T-cell (primary cell): ENCODE measurements around the gene KLK5. TPM values are rescaled to one million over a fixed set of nuclear protein-coding genes. Genes with fewer than 3 reads are reported as not detected.
"Not testable (repeated sequence)": the region's sequence is repeated elsewhere in the genome, so short reads cannot be mapped to it uniquely, and the experiment has no call there.

Experiments used
- ATAC-seq, 4 experiments: fragments of 200-7000 bp in 3 of 4; fragments of 150-1000 bp in 1 of 4; cut with Tn5 transposase; replicated peaks in 1 of 4; 1 replicate in 3 of 4; 2 replicates in 1 of 4; pipeline ENCODE4 v1.10.0; 2021; ENCODE audit warnings: moderate library complexity in 3 of 4, mild to moderate bottlenecking in 2 of 4, moderate number of reproducible peaks in 1 of 4
- CTCF ChIA-PET, 2 donors: fragments of 300-600 bp; sonication (Branson Sonifier 250); formaldehyde crosslinking; loops; one replicate each; lab custom pipeline; 2022; ENCODE audit warnings: antibody characterized with exemption in 2 of 2; lab: Charles Lee
- POLR2A ChIA-PET, 2 donors: fragments of 300-600 bp; sonication (Branson Sonifier 250); formaldehyde crosslinking; loops; one replicate each; lab custom pipeline; 2022; ENCODE audit warnings: antibody characterized with exemption in 2 of 2; lab: Charles Lee
- DNase-seq, 35 experiments: peaks; one replicate each; pipeline versions ENCODE4 v3.0.0 to v3.0.0-alpha.2; 2013 to 2023
- H3K27ac ChIP-seq: one replicate; pipeline ENCODE4 v1.5.1; 2013; ENCODE audit warnings: low read length
- H3K27me3 ChIP-seq, 2 experiments: replicated peaks in 1 of 2; 1 replicate in 1 of 2; 2 replicates in 1 of 2; pipeline versions ENCODE4 v1.6.1 to v1.7.0; 2013; ENCODE audit warnings: low read length in 1 of 2, mixed read lengths in 1 of 2; ENCODE audit not compliant: control insufficient read depth in 2 of 2, insufficient read depth in 2 of 2; ENCODE audit errors: extremely low read depth in 1 of 2
- H3K36me3 ChIP-seq, 2 donors: 1 replicate in 1 of 2; 2 replicates in 1 of 2; pipeline versions ENCODE4 v1.6.1 to v1.7.0; 2013; ENCODE audit warnings: low read length in 1 of 2; ENCODE audit not compliant: control insufficient read depth in 2 of 2, insufficient read depth in 1 of 2; ENCODE audit errors: extremely low read depth in 1 of 2
- H3K4me1 ChIP-seq, 2 experiments: 1 replicate in 1 of 2; 2 replicates in 1 of 2; pipeline versions ENCODE4 v1.6.1 to v1.7.0; 2013; ENCODE audit warnings: low read length in 2 of 2, mixed read lengths in 1 of 2; ENCODE audit not compliant: insufficient read depth in 2 of 2, control insufficient read depth in 1 of 2; ENCODE audit errors: extremely low read depth in 1 of 2
- H3K4me3 ChIP-seq, 2 donors: 1 replicate in 1 of 2; 2 replicates in 1 of 2; pipeline versions ENCODE4 v1.5.1 to v1.7.0; 2013; ENCODE audit warnings: mild to moderate bottlenecking in 2 of 2, low read length in 1 of 2, moderate library complexity in 1 of 2; ENCODE audit not compliant: control insufficient read depth in 1 of 2; ENCODE audit errors: extremely low read depth in 1 of 2
- H3K9me3 ChIP-seq: 2 replicates; pipeline ENCODE4 v1.7.0; 2013
- H3K27ac Mint-ChIP-seq, 2 donors: one replicate each; pipeline ENCODE4 v1.8.0; 2020 to 2021; ENCODE audit warnings: mild to moderate bottlenecking in 2 of 2, mixed read lengths in 2 of 2
- H3K27me3 Mint-ChIP-seq, 2 donors: one replicate each; pipeline ENCODE4 v1.8.0; 2021 to 2022; ENCODE audit warnings: mixed read lengths in 2 of 2
- H3K36me3 Mint-ChIP-seq: one replicate; pipeline ENCODE4 v1.8.0; 2021; ENCODE audit warnings: mixed read lengths
- H3K4me1 Mint-ChIP-seq, 3 donors: one replicate each; pipeline ENCODE4 v1.8.0; 2020 to 2022; ENCODE audit warnings: mixed read lengths in 3 of 3, mild to moderate bottlenecking in 1 of 3
- H3K4me3 Mint-ChIP-seq, 3 donors: one replicate each; pipeline ENCODE4 v1.8.0; 2020 to 2022; ENCODE audit warnings: mild to moderate bottlenecking in 3 of 3, mixed read lengths in 3 of 3, moderate library complexity in 3 of 3
- H3K9me3 Mint-ChIP-seq, 3 donors: one replicate each; pipeline ENCODE4 v1.8.0; 2020 to 2022; ENCODE audit warnings: mixed read lengths in 3 of 3
- WGBS: methylation state at CpG from one replicate; pipeline ENCODE4 v1.1.5; 2013; ENCODE audit warnings: missing lambda C conversion rate; ENCODE audit not compliant: insufficient coverage; 5-methylcytosine and 5-hydroxymethylcytosine counted together
- total RNA-seq, 35 experiments: library from RNA in 6 of 35; stranded (reverse) in 6 of 35; fragments of 120-200 nt in 1 of 35; gene quantifications; one replicate each; pipeline versions ENCODE4 v1.2.1 to v1.2.4 and lab custom pipeline; 2013 to 2026

Gene KLK5
- total RNA-seq, 5 donors from 2014 or later (not counting 1 experiment from before 2014, with no cell fraction given), result not detected

DNA sequence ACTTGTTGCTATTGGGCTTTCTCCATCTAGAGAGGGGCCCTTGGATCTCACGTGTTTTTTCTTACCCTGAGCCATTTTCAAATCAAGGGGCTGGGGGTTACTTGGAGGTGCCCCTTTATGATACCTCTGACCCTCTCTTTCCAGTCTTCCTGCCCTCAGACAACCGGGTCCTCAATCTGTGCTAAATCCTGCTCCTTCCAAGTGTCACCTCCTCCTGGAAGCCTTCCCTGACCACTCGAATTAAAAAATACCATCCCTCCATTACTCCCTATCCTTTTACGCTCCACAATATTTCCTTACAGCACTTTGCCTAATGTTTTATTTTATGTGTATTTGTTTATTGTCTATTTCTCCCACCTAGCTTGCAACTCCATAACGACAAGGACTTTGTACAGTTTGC, 45.2 kb upstream of the KLK5 start:
- ChIA-PET CTCF (no interaction called here), POLR2A (no interaction called here)
- Histone ChIP-seq H3K27ac (no peak overlapping the region), H3K27me3 (peaks cover 0 to 61% of the 10 kb centered on the region in 2 experiments), H3K36me3 (no peaks in the 10 kb centered on the region), H3K4me1 (no peaks in the 10 kb centered on the region), H3K9me3 (no peaks in the 10 kb centered on the region), H3K4me3 (no peak overlapping the region)
- DNase-seq, result no peak
- H3K36me3 Mint-ChIP-seq, result no peaks in the 10 kb centered on the region
- WGBS, result 29% methylated on average over 1 of the region's 5 CpGs
- H3K27ac Mint-ChIP-seq, result no peak overlapping the region
- ATAC-seq, result no peak
- H3K4me1 Mint-ChIP-seq, result peaks cover 0 to 3% (median 0%) of the 10 kb centered on the region in 3 donors
- H3K9me3 Mint-ChIP-seq, result no peaks in the 10 kb centered on the region
- H3K4me3 Mint-ChIP-seq, result no peak overlapping the region
- H3K27me3 Mint-ChIP-seq, result peaks cover 26 to 53% of the 10 kb centered on the region in 2 donors

DNA sequence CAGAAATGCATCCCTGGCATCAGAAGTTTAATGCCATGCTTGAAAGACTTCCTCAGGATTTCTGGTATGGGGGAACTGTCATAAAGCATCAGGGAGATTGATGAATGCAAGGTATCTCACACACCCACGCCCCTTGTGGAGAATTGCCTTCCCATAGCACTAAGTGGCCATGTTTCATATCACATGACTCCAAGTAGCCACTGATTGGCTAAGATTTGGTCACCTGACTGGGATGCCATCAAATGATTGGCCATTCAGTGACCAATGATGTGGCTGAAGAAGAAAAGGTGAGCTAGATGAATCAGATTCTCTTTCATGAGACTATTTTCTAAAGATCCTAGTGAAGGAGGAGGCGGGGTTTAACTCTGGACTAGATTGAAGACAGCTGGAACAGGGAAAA, 41.3 kb upstream of the KLK5 start:
- Histone ChIP-seq H3K9me3 (no peaks in the 10 kb centered on the region), H3K27ac (no peak overlapping the region), H3K27me3 (peaks cover 0 to 26% of the 10 kb centered on the region in 2 experiments), H3K36me3 (no peaks in the 10 kb centered on the region), H3K4me3 (no peak overlapping the region), H3K4me1 (no peaks in the 10 kb centered on the region)
- no peak overlapping the region for H3K27ac Mint-ChIP-seq
- ATAC-seq, result no peak
- no peak overlapping the region for H3K4me3 Mint-ChIP-seq
- no peaks in the 10 kb centered on the region for H3K36me3 Mint-ChIP-seq
- CTCF ChIA-PET, result no interaction called here
- POLR2A ChIA-PET, result no interaction called here
- H3K4me1 Mint-ChIP-seq, result no peaks in the 10 kb centered on the region
- H3K27me3 Mint-ChIP-seq, result peaks cover 34 to 39% of the 10 kb centered on the region in 2 donors
- DNase-seq, result no peak
- H3K9me3 Mint-ChIP-seq, result no peaks in the 10 kb centered on the region
- WGBS, result no CpG with 5 or more reads among the region's 2 CpGs

DNA sequence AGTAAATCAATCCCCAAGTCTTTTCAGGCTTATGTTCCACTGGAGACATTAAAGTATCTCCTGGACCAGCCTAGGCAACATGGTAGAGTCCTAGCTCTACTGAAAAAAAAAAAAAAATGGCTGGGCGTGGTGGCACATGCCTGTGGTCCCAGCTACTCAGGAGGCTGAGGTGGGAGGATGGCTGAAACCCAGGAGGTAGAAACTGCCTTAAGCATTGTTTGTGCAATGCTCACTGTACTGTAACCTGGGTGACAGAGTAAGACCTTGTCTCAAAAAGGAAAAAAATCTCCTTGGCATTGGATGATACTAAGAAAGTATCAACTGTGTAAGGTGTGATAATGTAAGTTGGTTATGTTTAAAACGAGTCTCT, 39.8 kb upstream of the KLK5 start:
- H3K27me3 ChIP-seq, result peaks cover 3 to 18% of the 10 kb centered on the region in 2 experiments
- H3K27ac Mint-ChIP-seq, result no peak overlapping the region
- H3K4me1 ChIP-seq, result no peaks in the 10 kb centered on the region
- H3K36me3 ChIP-seq, result no peaks in the 10 kb centered on the region
- ChIA-PET POLR2A (no interaction called here), CTCF (interaction anchor here in 1 of 2 donors (0.7 kb wide), 1 partner anchor 28 kb away, joined by 8 read pairs; no protein-coding TSS in a partner anchor)
- WGBS, result 0% methylated on average over 1 of the region's 2 CpGs
- H3K27me3 Mint-ChIP-seq, result peaks cover 33 to 39% of the 10 kb centered on the region in 2 donors
- no peaks in the 10 kb centered on the region for H3K4me1 Mint-ChIP-seq
- no peak for DNase-seq
- no peaks in the 10 kb centered on the region for H3K36me3 Mint-ChIP-seq
- no peaks in the 10 kb centered on the region for H3K9me3 Mint-ChIP-seq
- no peak overlapping the region for H3K4me3 Mint-ChIP-seq
- no peak for ATAC-seq
- no peak overlapping the region for H3K4me3 ChIP-seq
- H3K9me3 ChIP-seq, result no peaks in the 10 kb centered on the region
- H3K27ac ChIP-seq, result no peak overlapping the region

DNA sequence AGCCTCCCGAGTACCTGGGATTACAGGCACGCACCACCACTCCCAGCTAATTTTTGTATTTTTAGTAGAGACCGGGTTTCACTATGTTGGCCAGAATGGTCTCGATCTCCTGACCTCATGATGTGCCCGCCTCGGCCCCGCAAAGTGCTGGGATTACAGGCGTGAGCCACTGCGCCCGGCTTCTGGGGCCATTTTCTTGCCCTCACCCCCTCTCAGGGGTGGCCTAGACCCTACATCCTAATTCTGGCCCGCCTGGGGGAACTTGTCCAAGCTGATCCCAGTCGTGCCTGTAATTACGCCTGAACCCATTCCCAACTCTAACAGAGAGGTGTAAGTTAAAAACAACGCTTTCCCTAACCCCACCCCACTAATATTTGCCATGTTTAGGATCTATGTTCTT, 31.6 kb upstream of the KLK5 start:
- H3K36me3 Mint-ChIP-seq, result not testable (repeated sequence)

DNA sequence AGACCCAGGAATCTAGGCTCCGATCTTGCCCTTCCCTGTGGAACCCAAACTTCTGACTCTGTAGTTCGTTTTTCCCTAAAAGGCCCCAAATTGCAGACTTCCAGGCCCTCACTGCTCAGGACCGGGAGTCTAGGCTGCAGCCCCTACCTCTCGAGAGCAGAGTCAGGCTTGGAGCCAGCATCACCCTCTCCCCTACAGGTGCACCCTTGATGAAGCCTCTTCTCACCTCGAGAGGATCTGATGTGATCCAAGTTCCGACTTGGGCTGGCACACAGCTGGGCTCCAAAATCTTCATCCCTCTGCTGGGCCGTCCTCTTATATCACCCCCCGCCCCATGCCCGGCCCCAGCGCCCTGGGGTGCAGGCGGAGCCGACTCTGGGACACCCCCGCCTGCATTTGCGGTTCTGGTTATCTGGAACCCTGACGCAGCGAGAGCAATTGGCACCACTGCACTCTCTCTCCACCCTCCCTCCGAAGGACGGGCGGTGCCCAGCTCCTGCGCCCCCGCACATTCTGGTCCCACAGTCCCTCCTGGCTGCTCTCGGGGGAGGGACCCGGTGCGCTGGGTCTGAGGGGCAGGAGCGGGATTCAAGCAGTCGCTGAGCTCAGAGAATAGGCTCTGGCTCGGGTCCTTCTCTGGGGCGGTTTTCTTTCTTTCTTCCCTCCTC, 30.9 kb upstream of the KLK5 start, which contains the start of gene KLK7:
Gene KLK7 (minus strand): TSS at position 293 of the 668 bp plus-strand sequence. CDS start 1,518 bp downstream, outside the sequence.
- Histone ChIP-seq H3K27ac (no peak within 1 kb of the TSS), H3K36me3 (no peaks in the 10 kb centered on the region), H3K4me1 (no peaks in the 10 kb centered on the region), H3K9me3 (no peaks in the 10 kb centered on the region), H3K27me3 (peaks cover 3 to 43% of the 10 kb centered on the region in 2 experiments), H3K4me3 (no peak within 1 kb of the TSS)
- H3K27ac Mint-ChIP-seq, result no peak within 1 kb of the TSS
- H3K27me3 Mint-ChIP-seq, result peaks cover 41 to 49% of the 10 kb centered on the region in 2 donors
- 17% methylated on average over 21 of the region's 28 CpGs for WGBS
- H3K4me3 Mint-ChIP-seq, result no peak within 1 kb of the TSS
- DNase-seq (no peak), ATAC-seq (no peak)
- no peaks in the 10 kb centered on the region for H3K36me3 Mint-ChIP-seq
- H3K4me1 Mint-ChIP-seq, result no peaks in the 10 kb centered on the region
- no peaks in the 10 kb centered on the region for H3K9me3 Mint-ChIP-seq
- POLR2A ChIA-PET, result no interaction called here
- CTCF ChIA-PET, result no interaction called here

More for the DNA sequence above, 31.6 kb upstream of the KLK5 start:
- DNase-seq, POLR2A ChIA-PET, H3K4me3 ChIP-seq, H3K9me3 ChIP-seq, H3K27ac ChIP-seq, H3K27ac Mint-ChIP-seq, ATAC-seq, H3K36me3 ChIP-seq, CTCF ChIA-PET, H3K4me1 ChIP-seq, H3K4me3 Mint-ChIP-seq, H3K4me1 Mint-ChIP-seq, H3K9me3 Mint-ChIP-seq: not testable (repeated sequence)
- WGBS, result 83% methylated on average over 8 of the region's 14 CpGs
- H3K27me3 Mint-ChIP-seq, result peaks cover 40 to 50% of the 10 kb centered on the region in 2 donors
- peaks cover 3 to 41% of the 10 kb centered on the region in 2 experiments for H3K27me3 ChIP-seq

DNA sequence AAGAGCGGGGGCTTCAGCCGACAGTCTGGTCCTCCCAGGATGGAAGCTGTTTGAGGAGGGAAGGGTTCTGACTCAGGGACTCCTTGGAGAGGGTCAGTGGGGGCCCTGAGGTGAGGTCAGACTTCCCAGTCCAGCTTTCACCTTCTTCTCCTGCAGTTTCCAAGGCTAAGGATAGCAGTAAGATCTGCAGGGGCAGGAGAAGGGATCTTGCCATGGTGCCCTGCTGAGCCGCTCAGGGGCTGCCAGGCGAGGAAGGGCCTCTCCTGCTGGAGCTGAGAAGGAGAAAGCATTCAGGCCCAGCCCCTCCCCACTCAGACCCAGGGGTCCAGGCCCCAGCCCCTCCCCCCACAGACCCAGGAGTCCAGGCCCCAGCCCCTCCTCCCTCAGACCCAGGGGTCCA, 29.3 kb upstream of the KLK5 start:
- Mint-ChIP-seq H3K27me3 (peaks cover 49 to 52% of the 10 kb centered on the region in 2 donors), H3K9me3 (no peaks in the 10 kb centered on the region), H3K4me3 (no peak overlapping the region), H3K4me1 (no peaks in the 10 kb centered on the region), H3K27ac (no peak overlapping the region), H3K36me3 (no peaks in the 10 kb centered on the region)
- Histone ChIP-seq H3K27me3 (peaks cover 0 to 48% of the 10 kb centered on the region in 2 experiments), H3K36me3 (no peaks in the 10 kb centered on the region), H3K27ac (no peak overlapping the region), H3K4me3 (no peak overlapping the region), H3K4me1 (no peaks in the 10 kb centered on the region), H3K9me3 (no peaks in the 10 kb centered on the region)
- ChIA-PET POLR2A (no interaction called here), CTCF (no interaction called here)
- ATAC-seq (no peak), DNase-seq (no peak)
- WGBS, result 92% methylated on average over 2 of the region's 4 CpGs
